Osteocyte (in vitro differentiated cells): ENCODE data around the gene APP. TPM values are rescaled to one million over a fixed set of nuclear protein-coding genes. Genes with fewer than 3 reads are reported as not detected.
A peak's percentile ranks its signal among the peaks of the same experiment; 100 is the strongest.

ENCODE experiments used
- DNase-seq: peaks from one replicate; pipeline ENCODE4 v3.0.0; 2021; ENCODE audit warnings: mixed read lengths; ENCODE audit not compliant: unreplicated experiment; ENCODE audit errors: extremely low spot score
- H3K27ac Mint-ChIP-seq: one replicate; pipeline ENCODE4 v1.8.0; 2021; ENCODE audit warnings: mild to moderate bottlenecking, mixed read lengths; ENCODE audit not compliant: unreplicated experiment
- H3K27me3 Mint-ChIP-seq: one replicate; pipeline ENCODE4 v1.8.0; 2021; ENCODE audit warnings: mixed read lengths; ENCODE audit not compliant: unreplicated experiment
- H3K36me3 Mint-ChIP-seq: one replicate; pipeline ENCODE4 v1.8.0; 2021; ENCODE audit warnings: mixed read lengths; ENCODE audit not compliant: unreplicated experiment
- H3K4me1 Mint-ChIP-seq: one replicate; pipeline ENCODE4 v1.8.0; 2021; ENCODE audit warnings: mixed read lengths; ENCODE audit not compliant: unreplicated experiment
- H3K4me3 Mint-ChIP-seq: one replicate; pipeline ENCODE4 v1.8.0; 2021; ENCODE audit warnings: mild to moderate bottlenecking, moderate library complexity, mixed read lengths; ENCODE audit not compliant: unreplicated experiment
- H3K9me3 Mint-ChIP-seq: one replicate; pipeline ENCODE4 v1.8.0; 2021; ENCODE audit warnings: mixed read lengths; ENCODE audit not compliant: unreplicated experiment
- CTCF ChIP-seq: fragments of 200-600 bp; sonication (generic); IDR thresholded peaks from 2 replicates; pipeline ENCODE4 v1.5.0; 2021; ENCODE audit warnings: antibody characterized with exemption, mild to moderate bottlenecking, moderate library complexity
- total RNA-seq: library from RNA; stranded (reverse); gene quantifications from 2 replicates; pipeline ENCODE4 v1.2.1, GENCODE V29; 2021

Gene APP
- total RNA-seq, 1 donor from 2014 or later, result 698 TPM

- H3K36me3 Mint-ChIP-seq, result peaks cover 7% of the 10 kb centered on the region
- H3K9me3 Mint-ChIP-seq, result no peaks in the 10 kb centered on the region
- no peak overlapping the region for H3K27ac Mint-ChIP-seq
- TF ChIP-seq CTCF, result no peak
- no peak overlapping the region for H3K4me3 Mint-ChIP-seq
- peaks cover 37% of the 10 kb centered on the region for H3K4me1 Mint-ChIP-seq
- no peak for DNase-seq
- H3K27me3 Mint-ChIP-seq, result no peaks in the 10 kb centered on the region
Measured at GRCh38 chr21:26080211-26080610, 90.4 kb downstream of the APP start.

- Mint-ChIP-seq H3K36me3 (peaks cover 4% of the 10 kb centered on the region), H3K27me3 (no peaks in the 10 kb centered on the region), H3K4me3 (no peak overlapping the region), H3K27ac (peak overlapping the region; percentile 84), H3K9me3 (no peaks in the 10 kb centered on the region), H3K4me1 (peaks cover 35% of the 10 kb centered on the region)
- no peak for TF ChIP-seq CTCF
- DNase-seq, result no peak
Measured at GRCh38 chr21:26079366-26079765, 91.2 kb downstream of the APP start.

GRCh38 chr21:26077521-26077920, 93.0 kb downstream of the APP start:
- Mint-ChIP-seq H3K27me3 (no peaks in the 10 kb centered on the region), H3K27ac (no peak overlapping the region), H3K36me3 (peaks cover 2% of the 10 kb centered on the region), H3K9me3 (no peaks in the 10 kb centered on the region), H3K4me3 (no peak overlapping the region), H3K4me1 (peaks cover 31% of the 10 kb centered on the region)
- no peak for TF ChIP-seq CTCF
- DNase-seq, result no peak

- Mint-ChIP-seq H3K4me1 (peaks cover 57% of the 10 kb centered on the region), H3K27ac (peak overlapping the region; percentile 24), H3K9me3 (no peaks in the 10 kb centered on the region), H3K36me3 (peaks cover 2% of the 10 kb centered on the region), H3K27me3 (no peaks in the 10 kb centered on the region), H3K4me3 (no peak overlapping the region)
- no peak for DNase-seq
- no peak for TF ChIP-seq CTCF
Measured at GRCh38 chr21:26072666-26073615, 97.6 kb downstream of the APP start.

- H3K36me3 Mint-ChIP-seq, result no peaks in the 10 kb centered on the region
- H3K4me3 Mint-ChIP-seq, result peak overlapping the region; percentile 59
- no peak for DNase-seq
- peak overlapping the region; percentile 82 for H3K27ac Mint-ChIP-seq
- no peaks in the 10 kb centered on the region for H3K9me3 Mint-ChIP-seq
- no peak for TF ChIP-seq CTCF
- H3K27me3 Mint-ChIP-seq, result no peaks in the 10 kb centered on the region
- peaks cover 56% of the 10 kb centered on the region for H3K4me1 Mint-ChIP-seq
Measured at GRCh38 chr21:26070822-26071425, 99.6 kb downstream of the APP start.
